Central memory CD8-positive, alpha-beta T cell (primary cell): ENCODE measurements around the gene RNF223.
"Not testable (repeated sequence)": the region's sequence is repeated elsewhere in the genome, so short reads cannot be mapped to it uniquely, and the experiment has no call there.

Source experiments
- ATAC-seq: fragments of 150-1000 bp; cut with Tn5 transposase; replicated peaks from 2 replicates; pipeline ENCODE4 v1.10.0; 2022; ENCODE audit warnings: mild to moderate bottlenecking, moderate FRiP score, moderate number of reproducible peaks; ENCODE audit not compliant: poor library complexity, severe bottlenecking; ENCODE audit errors: extremely low read depth
- DNase-seq, 2 donors: peaks; one replicate each; pipeline ENCODE4 v3.0.0; 2021; ENCODE audit warnings: low spot score in 2 of 2
- H3K27ac Mint-ChIP-seq: one replicate; pipeline ENCODE4 v1.8.0; 2022; ENCODE audit warnings: low read depth, mild to moderate bottlenecking, moderate library complexity, mixed read lengths
- H3K27me3 Mint-ChIP-seq: one replicate; pipeline ENCODE4 v1.8.0; 2022; ENCODE audit warnings: mixed read lengths
- H3K36me3 Mint-ChIP-seq: one replicate; pipeline ENCODE4 v1.8.0; 2022; ENCODE audit warnings: mild to moderate bottlenecking, moderate library complexity, mixed read lengths; ENCODE audit not compliant: insufficient read depth
- H3K4me1 Mint-ChIP-seq: one replicate; pipeline ENCODE4 v1.8.0; 2022; ENCODE audit warnings: mixed read lengths
- H3K4me3 Mint-ChIP-seq: one replicate; pipeline ENCODE4 v1.8.0; 2022; ENCODE audit warnings: mild to moderate bottlenecking, moderate library complexity, mixed read lengths
- H3K9me3 Mint-ChIP-seq: one replicate; pipeline ENCODE4 v1.8.0; 2022; ENCODE audit warnings: mixed read lengths

The RNF223 gene

DNA sequence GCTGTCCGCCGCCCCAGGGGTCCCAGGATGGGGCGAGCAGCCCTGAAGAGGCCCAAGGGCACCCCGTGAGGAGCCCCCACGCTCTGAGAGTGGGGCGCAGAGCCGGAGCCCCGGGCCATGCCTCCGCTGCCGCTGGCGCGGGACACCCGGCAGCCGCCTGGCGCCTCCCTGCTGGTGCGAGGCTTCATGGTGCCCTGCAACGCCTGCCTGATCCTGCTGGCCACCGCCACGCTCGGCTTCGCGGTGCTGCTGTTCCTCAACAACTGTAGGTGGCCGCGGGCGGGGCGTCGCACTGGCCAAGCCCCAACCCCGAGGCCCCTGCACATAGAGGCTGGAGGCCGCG is 39.7 kb downstream of the RNF223 start:
- Mint-ChIP-seq H3K9me3 (no peaks in the 10 kb centered on the region), H3K4me1 (peaks cover 17% of the 10 kb centered on the region), H3K27ac (no peak overlapping the region), H3K36me3 (peaks cover 2% of the 10 kb centered on the region), H3K4me3 (peak overlapping the region; percentile 34), H3K27me3 (peaks cover 47% of the 10 kb centered on the region)
- ATAC-seq: no peak
- no peak for DNase-seq

- H3K36me3 Mint-ChIP-seq: peaks cover 2% of the 10 kb centered on the region
- peaks cover 44% of the 10 kb centered on the region for H3K27me3 Mint-ChIP-seq
- DNase-seq: no peak
- H3K4me3 Mint-ChIP-seq: peak overlapping the region; percentile 34
- peaks cover 13% of the 10 kb centered on the region for H3K4me1 Mint-ChIP-seq
- H3K27ac Mint-ChIP-seq: no peak overlapping the region
- H3K9me3 Mint-ChIP-seq: no peaks in the 10 kb centered on the region
- ATAC-seq: no peak
Observed at GRCh38 chr1:1033731-1034438, 40.2 kb downstream of the RNF223 start.

DNA sequence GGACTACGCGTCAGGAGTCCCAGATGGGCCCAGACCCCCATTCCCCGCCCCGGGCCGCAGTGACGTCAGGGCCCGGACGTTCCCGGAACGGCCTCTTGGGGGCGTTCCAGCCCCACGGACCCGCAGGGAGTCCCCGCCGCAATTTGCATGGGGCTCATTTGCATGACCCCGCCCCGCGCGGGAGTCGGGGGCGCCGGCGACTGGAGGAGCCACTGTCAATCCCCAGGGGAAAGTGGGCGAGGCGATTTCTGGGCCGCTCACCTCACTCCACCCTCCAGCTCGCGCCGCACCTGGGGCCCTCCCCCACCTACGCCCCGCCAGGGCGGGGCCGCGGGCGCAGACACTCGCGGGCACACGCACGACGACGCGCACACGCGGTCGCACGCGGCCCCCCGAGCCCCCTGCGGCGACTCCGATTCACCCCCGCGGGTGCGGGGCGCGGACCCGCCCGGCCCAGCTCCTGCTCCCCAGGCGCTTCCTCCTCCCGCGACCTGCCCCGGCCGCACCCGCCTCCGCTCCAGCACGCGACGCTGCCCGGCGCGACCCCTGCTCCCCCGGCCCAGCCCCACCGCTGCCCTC is 41.0 kb downstream of the RNF223 start:
- DNase-seq: peak; percentile 62 to 64
- H3K4me1 Mint-ChIP-seq: peaks cover 8% of the 10 kb centered on the region
- no peak overlapping the region for H3K27ac Mint-ChIP-seq
- peak; percentile 74 for ATAC-seq
- peaks cover 36% of the 10 kb centered on the region for H3K27me3 Mint-ChIP-seq
- H3K9me3 Mint-ChIP-seq: no peaks in the 10 kb centered on the region
- peaks cover 2% of the 10 kb centered on the region for H3K36me3 Mint-ChIP-seq
- H3K4me3 Mint-ChIP-seq: peak overlapping the region; percentile 70

DNA sequence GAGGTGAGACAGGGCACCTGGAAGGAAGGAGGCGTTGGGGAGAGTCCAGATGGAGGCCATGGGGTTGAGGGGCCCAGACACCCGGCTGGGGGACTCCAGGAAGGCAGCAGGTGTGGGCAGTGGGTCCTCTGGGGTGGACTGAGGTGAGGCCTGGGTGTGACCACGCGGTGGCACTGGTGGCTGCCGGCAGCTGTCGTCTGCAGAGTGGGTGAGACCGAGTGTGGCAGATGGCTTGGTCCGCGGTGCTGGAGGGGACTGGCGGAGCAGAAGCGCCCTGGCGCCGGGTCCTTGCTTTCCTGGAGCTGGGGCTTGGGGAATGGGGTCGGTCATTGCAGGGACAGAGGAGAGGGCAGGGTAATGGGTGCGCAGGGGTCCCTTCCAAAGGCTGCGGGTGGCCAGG is 41.7 kb downstream of the RNF223 start:
- no peak for ATAC-seq
- H3K27ac Mint-ChIP-seq: peak overlapping the region; percentile 55
- H3K36me3 Mint-ChIP-seq: peaks cover 2% of the 10 kb centered on the region
- DNase-seq: no peak
- peaks cover 8% of the 10 kb centered on the region for H3K4me1 Mint-ChIP-seq
- peak overlapping the region; percentile 70 for H3K4me3 Mint-ChIP-seq
- no peaks in the 10 kb centered on the region for H3K9me3 Mint-ChIP-seq
- peaks cover 32% of the 10 kb centered on the region for H3K27me3 Mint-ChIP-seq

- peaks cover 2% of the 10 kb centered on the region for H3K36me3 Mint-ChIP-seq
- peaks cover 29% of the 10 kb centered on the region for H3K27me3 Mint-ChIP-seq
- H3K4me3 Mint-ChIP-seq: peak overlapping the region; percentile 70
- peak overlapping the region; percentile 55 for H3K27ac Mint-ChIP-seq
- DNase-seq: no peak
- ATAC-seq: no peak
- H3K4me1 Mint-ChIP-seq: peaks cover 8% of the 10 kb centered on the region
- H3K9me3 Mint-ChIP-seq: no peaks in the 10 kb centered on the region
Observed at GRCh38 chr1:1031659-1032235, 42.4 kb downstream of the RNF223 start.

DNA sequence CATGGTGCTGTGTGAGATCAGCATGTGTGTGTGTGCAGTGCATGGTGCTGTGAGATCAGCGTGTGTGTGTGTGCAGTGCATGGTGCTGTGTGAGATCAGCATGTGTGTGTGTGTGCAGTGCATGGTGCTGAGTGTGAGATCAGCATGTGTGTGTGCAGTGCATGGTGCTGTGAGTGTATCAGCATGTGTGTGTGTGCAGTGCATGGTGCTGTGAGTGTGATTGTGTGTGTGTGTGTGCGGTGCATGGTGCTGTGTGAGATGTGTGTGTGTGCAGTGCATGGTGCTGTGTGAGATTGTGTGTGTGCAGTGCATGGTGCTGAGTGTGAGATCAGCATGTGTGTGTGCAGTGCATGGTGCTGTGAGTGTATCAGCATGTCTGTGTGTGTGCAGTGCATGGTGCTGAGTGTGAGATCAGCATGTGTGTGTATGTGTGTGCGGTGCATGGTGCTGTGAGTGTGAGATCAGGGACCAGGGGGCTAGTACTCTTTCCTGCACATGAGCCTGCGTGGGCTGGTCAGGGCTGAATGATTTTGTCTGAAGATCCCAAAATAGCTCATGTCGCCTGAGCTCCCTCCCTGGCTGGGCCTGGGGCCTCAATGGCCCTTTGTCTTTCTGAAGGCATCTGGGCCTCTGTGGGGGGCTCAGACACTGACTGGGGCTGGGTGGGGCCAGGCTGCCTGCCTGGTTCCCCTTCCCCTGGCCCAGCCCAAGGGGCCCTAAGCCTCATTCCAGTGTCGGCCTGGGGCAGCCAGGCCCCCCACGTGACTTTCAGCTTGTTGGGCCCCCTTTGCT is 43.0 kb downstream of the RNF223 start:
- not testable (repeated sequence) for H3K36me3 Mint-ChIP-seq, H3K4me3 Mint-ChIP-seq, DNase-seq, ATAC-seq, H3K9me3 Mint-ChIP-seq, H3K4me1 Mint-ChIP-seq, H3K27ac Mint-ChIP-seq
- peaks cover 22% of the 10 kb centered on the region for H3K27me3 Mint-ChIP-seq

- Mint-ChIP-seq H3K36me3 (peaks cover 2% of the 10 kb centered on the region), H3K4me1 (peaks cover 8% of the 10 kb centered on the region), H3K27ac (no peak overlapping the region), H3K4me3 (no peak overlapping the region), H3K9me3 (no peaks in the 10 kb centered on the region), H3K27me3 (peaks cover 19% of the 10 kb centered on the region)
- DNase-seq (no peak), ATAC-seq (no peak)
Observed at GRCh38 chr1:1027791-1028190, 46.3 kb downstream of the RNF223 start.

- H3K27me3 Mint-ChIP-seq: peaks cover 18% of the 10 kb centered on the region
- H3K4me3 Mint-ChIP-seq: no peak overlapping the region
- no peaks in the 10 kb centered on the region for H3K9me3 Mint-ChIP-seq
- ATAC-seq (no peak), DNase-seq (no peak)
- no peaks in the 10 kb centered on the region for H3K36me3 Mint-ChIP-seq
- no peaks in the 10 kb centered on the region for H3K4me1 Mint-ChIP-seq
- H3K27ac Mint-ChIP-seq: no peak overlapping the region
Observed at GRCh38 chr1:1026599-1027413, 47.3 kb downstream of the RNF223 start.

GRCh38 chr1:1025730-1026129 is 48.4 kb downstream of the RNF223 start:
- no peaks in the 10 kb centered on the region for H3K9me3 Mint-ChIP-seq
- no peak for DNase-seq
- peaks cover 2% of the 10 kb centered on the region for H3K36me3 Mint-ChIP-seq
- H3K27ac Mint-ChIP-seq: no peak overlapping the region
- H3K4me1 Mint-ChIP-seq: no peaks in the 10 kb centered on the region
- ATAC-seq: no peak
- peaks cover 16% of the 10 kb centered on the region for H3K27me3 Mint-ChIP-seq
- no peak overlapping the region for H3K4me3 Mint-ChIP-seq

DNA sequence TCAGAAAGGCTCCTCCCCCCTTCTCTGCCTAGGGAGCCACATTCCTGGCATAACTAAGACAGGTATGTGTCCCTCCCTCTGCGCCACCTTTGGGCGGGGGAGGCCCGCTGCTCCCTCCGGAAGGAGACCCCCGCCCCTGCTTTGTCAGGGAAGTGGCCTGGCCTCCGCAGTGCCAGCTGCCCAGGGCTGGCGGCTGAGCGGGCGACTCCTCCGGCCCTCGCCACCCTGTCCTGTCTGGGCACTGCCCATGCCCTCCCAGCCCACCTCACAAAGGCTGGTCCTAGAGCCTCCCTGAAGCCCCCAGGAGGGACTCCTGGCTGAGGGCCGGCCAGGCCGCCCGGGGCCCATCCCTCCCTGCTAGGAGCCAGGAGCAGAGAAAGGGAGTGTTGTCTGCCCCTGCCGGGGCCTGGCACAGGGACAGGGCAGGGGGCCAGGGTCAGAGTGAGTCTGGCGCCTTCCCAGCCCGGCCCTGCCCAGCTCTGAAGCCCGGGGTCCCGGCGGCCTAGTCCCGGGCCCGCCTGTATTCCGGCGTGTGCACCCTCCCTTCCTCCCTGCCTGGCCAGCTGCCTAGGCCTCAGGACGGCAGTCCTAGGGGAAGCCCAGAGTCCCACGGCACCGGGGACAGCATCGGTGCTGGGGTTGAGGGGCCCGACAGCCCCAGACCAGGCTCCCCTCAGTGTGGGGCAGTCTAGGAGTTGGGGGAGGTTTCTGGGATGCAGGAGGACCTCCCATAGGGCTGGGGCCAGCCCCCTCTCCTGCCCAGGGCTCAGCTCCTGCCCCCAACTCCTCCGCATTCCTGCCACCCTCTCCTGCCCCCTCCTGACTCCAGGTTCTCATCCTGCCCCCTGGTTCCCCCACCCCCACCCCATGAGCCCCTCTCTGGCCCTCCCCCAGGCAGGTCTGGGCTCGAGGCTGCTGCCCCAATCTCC is 49.1 kb downstream of the RNF223 start:
- Mint-ChIP-seq H3K27ac (no peak overlapping the region), H3K4me1 (no peaks in the 10 kb centered on the region), H3K4me3 (no peak overlapping the region), H3K27me3 (peaks cover 16% of the 10 kb centered on the region), H3K9me3 (no peaks in the 10 kb centered on the region), H3K36me3 (peaks cover 2% of the 10 kb centered on the region)
- ATAC-seq: no peak
- DNase-seq: no peak

GRCh38 chr1:1024149-1024770 is 49.8 kb downstream of the RNF223 start:
- H3K9me3 Mint-ChIP-seq: no peaks in the 10 kb centered on the region
- H3K4me1 Mint-ChIP-seq: no peaks in the 10 kb centered on the region
- H3K4me3 Mint-ChIP-seq: no peak overlapping the region
- peaks cover 16% of the 10 kb centered on the region for H3K27me3 Mint-ChIP-seq
- DNase-seq (no peak), ATAC-seq (no peak)
- no peak overlapping the region for H3K27ac Mint-ChIP-seq
- peaks cover 2% of the 10 kb centered on the region for H3K36me3 Mint-ChIP-seq
